ENCODE data around the gene PDZRN4.

The PDZRN4 gene

GRCh38 chr12:41228066-41228820 lies 40.1 kb downstream of the PDZRN4 start:
- Histone ChIP-seq H3K9ac (ENCODE audit: low read length) (no peak overlapping the region), H3K27ac (ENCODE audit: low read length) (no peak overlapping the region), H3K4me2 (ENCODE audit: low read length) (peak overlapping the region; percentile 31), H3K9me3 (ENCODE audit: insufficient read depth, low read length) (no peaks in the 10 kb centered on the region), H4K20me1 (ENCODE audit: insufficient read depth, low read length) (no peaks in the 10 kb centered on the region), H2AFZ (ENCODE audit: low read depth, low read length) (0 out of 2 replicates have a peak overlapping the region, but pooled peaks have one; percentile 27), H3K27me3 (ENCODE audit: low read depth, low read length) (no peaks in the 10 kb centered on the region), H3K4me1 (ENCODE audit: low read length) (no peaks in the 10 kb centered on the region), H3K4me3 (ENCODE audit: low read length) (0 out of 2 replicates have a peak overlapping the region, but pooled peaks have one; percentile 6), H3K79me2 (ENCODE audit: low read length) (no peaks in the 10 kb centered on the region), H3K36me3 (replicated peaks; ENCODE audit: low read depth, low read length) (no peaks in the 10 kb centered on the region)
- TF ChIP-seq EZH2phosphoT487 (IDR thresholded peaks at IDR 0.05; ENCODE audit: low read depth) = no peak
- TF ChIP-seq, protein P1, sequence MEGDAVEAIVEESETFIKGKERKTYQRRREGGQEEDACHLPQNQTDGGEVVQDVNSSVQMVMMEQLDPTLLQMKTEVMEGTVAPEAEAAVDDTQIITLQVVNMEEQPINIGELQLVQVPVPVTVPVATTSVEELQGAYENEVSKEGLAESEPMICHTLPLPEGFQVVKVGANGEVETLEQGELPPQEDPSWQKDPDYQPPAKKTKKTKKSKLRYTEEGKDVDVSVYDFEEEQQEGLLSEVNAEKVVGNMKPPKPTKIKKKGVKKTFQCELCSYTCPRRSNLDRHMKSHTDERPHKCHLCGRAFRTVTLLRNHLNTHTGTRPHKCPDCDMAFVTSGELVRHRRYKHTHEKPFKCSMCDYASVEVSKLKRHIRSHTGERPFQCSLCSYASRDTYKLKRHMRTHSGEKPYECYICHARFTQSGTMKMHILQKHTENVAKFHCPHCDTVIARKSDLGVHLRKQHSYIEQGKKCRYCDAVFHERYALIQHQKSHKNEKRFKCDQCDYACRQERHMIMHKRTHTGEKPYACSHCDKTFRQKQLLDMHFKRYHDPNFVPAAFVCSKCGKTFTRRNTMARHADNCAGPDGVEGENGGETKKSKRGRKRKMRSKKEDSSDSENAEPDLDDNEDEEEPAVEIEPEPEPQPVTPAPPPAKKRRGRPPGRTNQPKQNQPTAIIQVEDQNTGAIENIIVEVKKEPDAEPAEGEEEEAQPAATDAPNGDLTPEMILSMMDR (IDR thresholded peaks at IDR 0.05; ENCODE audit: low read depth, low read length) = no peak

DNA sequence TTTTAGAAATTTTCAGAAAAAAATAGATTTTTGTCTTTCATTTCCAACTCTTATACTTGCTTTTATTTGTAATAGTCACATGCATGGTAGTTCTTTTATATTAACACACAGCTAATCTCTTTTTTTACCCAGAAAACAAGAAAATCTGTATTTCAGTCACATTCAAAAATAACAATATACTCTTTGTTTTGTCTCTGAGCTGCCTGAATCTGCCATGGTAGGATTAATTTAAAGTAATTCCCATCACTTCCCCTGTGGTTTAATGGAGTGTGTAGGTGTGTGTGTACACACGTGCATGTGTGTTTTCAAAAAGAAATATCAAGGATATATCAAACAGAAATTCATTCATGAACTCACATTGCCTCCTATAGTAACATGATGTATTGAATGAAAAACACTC lies 42.6 kb downstream of the PDZRN4 start:
- no peak overlapping the region for H2AFZ ChIP-seq (ENCODE audit: low read depth, low read length)
- no peaks in the 10 kb centered on the region for H3K4me1 ChIP-seq (ENCODE audit: low read length)
- H3K36me3 ChIP-seq (replicated peaks; ENCODE audit: low read depth, low read length) = no peaks in the 10 kb centered on the region
- H3K4me2 ChIP-seq (ENCODE audit: low read length) = no peak overlapping the region
- H3K27ac ChIP-seq (ENCODE audit: low read length) = no peak overlapping the region
- no peaks in the 10 kb centered on the region for H4K20me1 ChIP-seq (ENCODE audit: insufficient read depth, low read length)
- H3K4me3 ChIP-seq (ENCODE audit: low read length) = no peak overlapping the region
- H3K9ac ChIP-seq (ENCODE audit: low read length) = no peak overlapping the region
- TF ChIP-seq, protein P1 (IDR thresholded peaks at IDR 0.05; ENCODE audit: low read depth, low read length) = no peak
- no peak for TF ChIP-seq EZH2phosphoT487 (IDR thresholded peaks at IDR 0.05; ENCODE audit: low read depth)
- no peaks in the 10 kb centered on the region for H3K79me2 ChIP-seq (ENCODE audit: low read length)
- no peaks in the 10 kb centered on the region for H3K27me3 ChIP-seq (ENCODE audit: low read depth, low read length)
- no peaks in the 10 kb centered on the region for H3K9me3 ChIP-seq (ENCODE audit: insufficient read depth, low read length)

DNA sequence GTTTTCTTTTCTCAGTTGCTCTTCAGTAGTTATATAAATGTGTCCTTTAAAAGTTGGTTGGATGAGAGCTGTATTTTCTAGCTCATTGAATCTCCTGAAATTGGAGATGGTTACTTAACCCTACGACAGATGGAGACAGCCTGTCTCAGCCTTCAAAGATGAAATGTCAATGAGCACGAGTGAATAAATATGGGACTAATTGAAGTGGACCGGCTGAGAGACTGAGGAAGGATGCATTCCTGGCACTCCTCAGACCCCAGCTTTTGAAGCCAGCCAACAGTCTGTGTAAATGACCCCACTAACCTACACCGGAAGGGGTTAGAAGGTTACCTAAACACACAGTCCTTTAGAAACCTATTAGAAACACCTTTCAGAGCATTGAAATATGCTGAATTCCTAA lies 46.6 kb downstream of the PDZRN4 start:
- H3K9me3 ChIP-seq (ENCODE audit: insufficient read depth, low read length) = no peaks in the 10 kb centered on the region
- H3K4me2 ChIP-seq (ENCODE audit: low read length) = no peak overlapping the region
- no peaks in the 10 kb centered on the region for H3K27me3 ChIP-seq (ENCODE audit: low read depth, low read length)
- no peak overlapping the region for H3K9ac ChIP-seq (ENCODE audit: low read length)
- H3K79me2 ChIP-seq (ENCODE audit: low read length) = no peaks in the 10 kb centered on the region
- no peaks in the 10 kb centered on the region for H3K4me1 ChIP-seq (ENCODE audit: low read length)
- no peak for TF ChIP-seq EZH2phosphoT487 (IDR thresholded peaks at IDR 0.05; ENCODE audit: low read depth)
- TF ChIP-seq, protein P1 (IDR thresholded peaks at IDR 0.05; ENCODE audit: low read depth, low read length) = no peak
- no peaks in the 10 kb centered on the region for H3K36me3 ChIP-seq (replicated peaks; ENCODE audit: low read depth, low read length)
- H3K27ac ChIP-seq (ENCODE audit: low read length) = no peak overlapping the region
- H4K20me1 ChIP-seq (ENCODE audit: insufficient read depth, low read length) = no peaks in the 10 kb centered on the region
- no peak overlapping the region for H3K4me3 ChIP-seq (ENCODE audit: low read length)
- no peak overlapping the region for H2AFZ ChIP-seq (ENCODE audit: low read depth, low read length)

GRCh38 chr12:41242603-41243002 lies 54.5 kb downstream of the PDZRN4 start:
- H3K27ac ChIP-seq (ENCODE audit: low read length) = no peak overlapping the region
- H4K20me1 ChIP-seq (ENCODE audit: insufficient read depth, low read length) = no peaks in the 10 kb centered on the region
- no peak overlapping the region for H3K4me3 ChIP-seq (ENCODE audit: low read length)
- no peaks in the 10 kb centered on the region for H3K27me3 ChIP-seq (ENCODE audit: low read depth, low read length)
- no peak overlapping the region for H3K4me2 ChIP-seq (ENCODE audit: low read length)
- TF ChIP-seq EZH2phosphoT487 (IDR thresholded peaks at IDR 0.05; ENCODE audit: low read depth) = no peak
- TF ChIP-seq, protein P1 (IDR thresholded peaks at IDR 0.05; ENCODE audit: low read depth, low read length) = no peak
- no peaks in the 10 kb centered on the region for H3K9me3 ChIP-seq (ENCODE audit: insufficient read depth, low read length)
- H2AFZ ChIP-seq (ENCODE audit: low read depth, low read length) = no peak overlapping the region
- H3K36me3 ChIP-seq (replicated peaks; ENCODE audit: low read depth, low read length) = no peaks in the 10 kb centered on the region
- no peak overlapping the region for H3K9ac ChIP-seq (ENCODE audit: low read length)
- no peaks in the 10 kb centered on the region for H3K4me1 ChIP-seq (ENCODE audit: low read length)
- no peaks in the 10 kb centered on the region for H3K79me2 ChIP-seq (ENCODE audit: low read length)

Measured in OCI-LY3 (cell line).